ENCODE results near the gene ADAMTS13.
A peak's percentile ranks its signal among the peaks of the same experiment; 100 is the strongest.

ADAMTS13 gene

DNA sequence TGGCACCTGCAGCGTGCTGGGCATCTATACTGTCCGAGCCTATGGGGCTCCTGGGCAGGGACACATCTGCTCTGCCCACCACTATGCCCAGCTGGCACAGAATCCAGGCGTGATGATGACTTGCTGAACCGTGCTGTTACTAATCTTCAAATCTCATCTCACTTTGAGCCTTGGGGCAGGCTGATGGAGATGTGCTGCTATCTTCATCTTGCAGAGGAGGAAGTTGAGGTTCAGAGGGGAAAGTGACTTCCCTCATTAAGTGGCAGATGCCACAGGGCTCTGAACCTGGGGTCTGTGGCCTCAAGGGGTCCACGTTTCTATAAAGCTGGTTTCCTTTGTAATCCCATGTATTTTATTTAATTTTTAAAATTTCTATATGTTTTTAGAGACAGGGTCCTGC lies 52.0 kb downstream of the ADAMTS13 start:
- DNase-seq: no peak

DNA sequence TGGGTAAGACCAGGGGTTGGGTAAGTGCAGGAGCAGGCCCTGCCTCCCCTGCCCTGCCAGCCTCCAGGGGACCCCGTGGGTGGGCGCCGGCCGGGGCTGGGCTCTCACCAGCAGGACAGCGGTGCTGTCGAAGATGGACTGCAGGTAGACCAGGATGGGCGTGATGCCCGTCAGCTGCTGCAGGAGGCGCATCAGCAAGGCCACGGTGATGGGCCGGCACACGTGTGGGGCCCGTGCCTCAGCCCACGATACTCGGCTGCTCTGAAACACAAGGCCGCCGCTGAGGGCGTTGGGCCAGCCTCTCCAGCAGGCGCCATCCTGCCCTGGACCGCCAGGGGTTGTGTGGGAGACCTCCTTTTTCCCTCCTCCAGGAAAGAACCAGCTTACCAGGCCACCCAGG lies 52.7 kb downstream of the ADAMTS13 start:
- DNase-seq: no peak

DNA sequence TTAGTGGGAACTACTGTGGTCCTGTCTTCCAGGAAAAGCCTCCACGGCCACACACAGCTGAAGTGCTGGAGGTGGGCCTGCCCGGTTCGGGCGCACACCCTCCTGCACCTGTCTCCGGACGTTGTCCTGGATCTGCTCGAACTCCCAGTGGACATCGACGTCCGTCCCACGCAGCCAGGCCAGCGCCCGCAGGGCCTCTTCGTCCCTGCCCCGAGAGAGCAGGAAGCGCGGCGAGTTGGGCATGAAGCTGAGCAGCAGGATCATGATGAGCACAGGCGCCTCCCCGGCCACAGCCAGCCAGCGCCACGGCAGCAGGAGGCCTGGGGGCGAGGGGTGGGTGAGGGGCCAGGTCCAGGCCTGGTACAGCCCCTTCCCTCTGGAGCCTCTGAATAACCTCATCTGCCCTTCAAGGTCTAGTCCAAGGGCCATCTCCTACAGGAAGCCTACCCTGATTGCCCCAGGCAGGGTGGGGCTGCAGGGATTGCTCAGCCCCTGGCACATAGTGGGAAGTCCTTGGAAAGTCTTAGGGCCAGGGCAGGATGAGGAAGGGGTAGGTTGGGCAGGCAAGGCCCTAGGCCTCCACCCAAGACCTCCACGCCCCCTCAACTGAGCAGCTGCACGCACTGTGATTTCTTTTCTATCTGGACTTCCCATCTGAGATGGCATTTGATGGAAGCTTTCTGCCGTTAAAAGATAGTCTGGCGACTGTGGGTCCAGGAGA lies 53.3 kb downstream of the ADAMTS13 start:
- no peak for DNase-seq

DNA sequence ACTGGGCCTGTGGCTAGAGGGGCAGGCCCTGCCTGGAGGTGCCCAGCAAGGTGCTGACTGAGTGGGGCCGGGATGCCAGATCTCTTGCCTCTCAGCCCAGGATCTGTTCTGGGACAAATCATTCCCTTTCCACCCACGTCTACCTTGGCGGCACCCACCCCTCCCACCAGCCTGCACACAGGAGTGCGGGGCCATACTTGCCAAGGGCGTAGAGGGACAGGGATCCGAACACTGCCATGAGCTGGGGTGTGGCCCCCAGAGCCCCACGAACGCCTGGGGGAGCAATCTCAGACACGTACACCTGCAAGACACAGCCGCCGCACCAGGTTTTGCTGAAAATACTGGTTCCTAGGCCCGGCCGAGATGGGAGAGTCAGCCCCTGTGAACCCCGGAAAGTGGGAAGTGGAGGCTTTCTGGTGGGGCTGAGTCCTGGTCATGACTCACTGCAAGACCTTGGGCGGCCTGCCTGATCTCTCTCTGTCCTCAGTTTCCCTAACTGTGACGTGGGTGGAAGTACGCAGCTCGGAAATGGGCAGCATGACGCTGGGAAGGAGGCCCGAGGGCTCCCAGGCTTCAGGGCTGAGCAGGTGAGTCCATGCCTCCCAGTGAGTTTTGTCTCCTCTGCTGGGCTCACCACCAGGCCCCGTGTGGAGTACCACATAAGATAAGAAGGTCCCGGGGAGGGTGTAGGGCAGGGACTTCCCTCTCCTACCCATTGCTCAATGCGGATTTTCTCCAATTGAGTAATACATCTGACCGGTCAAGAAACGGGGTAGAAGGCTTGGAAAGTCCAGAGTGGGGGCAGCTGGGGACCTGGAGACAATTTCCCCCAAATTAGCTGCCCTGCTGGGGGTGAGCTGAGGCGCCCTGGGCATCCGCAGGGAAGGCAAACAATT lies 54.1 kb downstream of the ADAMTS13 start:
- no peak for DNase-seq

DNA sequence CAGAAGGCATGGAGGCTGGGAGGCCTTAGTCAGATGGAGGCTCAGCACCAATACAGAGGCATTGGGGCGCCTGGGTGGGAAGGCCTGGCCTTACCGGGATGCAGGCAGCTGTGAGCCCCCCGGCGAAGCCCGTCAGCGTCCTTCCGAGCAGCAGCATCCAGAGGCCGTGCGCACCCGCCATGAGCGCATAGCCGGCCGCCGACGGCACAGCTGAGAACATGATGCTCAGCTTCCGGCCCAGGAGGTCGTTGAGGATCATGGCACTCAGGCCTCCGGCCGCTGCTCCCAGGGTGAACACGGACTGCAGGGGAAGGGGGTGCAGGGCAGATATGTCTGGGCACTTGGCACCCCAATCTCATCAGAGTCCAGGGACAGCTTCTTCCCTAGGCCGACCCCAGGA lies 54.8 kb downstream of the ADAMTS13 start:
- no peak for DNase-seq

DNA sequence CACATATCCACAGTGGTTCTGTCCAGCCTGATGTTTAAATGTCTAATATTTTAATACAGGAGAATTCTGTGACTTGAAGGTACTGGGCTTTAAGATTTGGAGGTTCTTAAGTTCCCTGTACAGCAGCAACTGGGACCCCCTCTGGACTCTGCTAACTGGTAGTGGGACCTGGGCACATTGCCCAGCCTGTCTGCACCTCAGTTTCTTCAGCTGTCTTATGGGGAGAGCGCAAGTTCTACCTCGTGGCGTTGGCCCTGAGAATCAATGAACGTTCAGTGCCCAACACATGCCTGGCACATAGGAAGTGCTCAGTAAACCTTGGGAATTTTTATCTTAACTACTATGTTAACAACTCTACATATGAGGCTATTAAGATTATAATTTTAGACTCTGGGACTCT lies 55.3 kb downstream of the ADAMTS13 start:
- no peak for DNase-seq

DNA sequence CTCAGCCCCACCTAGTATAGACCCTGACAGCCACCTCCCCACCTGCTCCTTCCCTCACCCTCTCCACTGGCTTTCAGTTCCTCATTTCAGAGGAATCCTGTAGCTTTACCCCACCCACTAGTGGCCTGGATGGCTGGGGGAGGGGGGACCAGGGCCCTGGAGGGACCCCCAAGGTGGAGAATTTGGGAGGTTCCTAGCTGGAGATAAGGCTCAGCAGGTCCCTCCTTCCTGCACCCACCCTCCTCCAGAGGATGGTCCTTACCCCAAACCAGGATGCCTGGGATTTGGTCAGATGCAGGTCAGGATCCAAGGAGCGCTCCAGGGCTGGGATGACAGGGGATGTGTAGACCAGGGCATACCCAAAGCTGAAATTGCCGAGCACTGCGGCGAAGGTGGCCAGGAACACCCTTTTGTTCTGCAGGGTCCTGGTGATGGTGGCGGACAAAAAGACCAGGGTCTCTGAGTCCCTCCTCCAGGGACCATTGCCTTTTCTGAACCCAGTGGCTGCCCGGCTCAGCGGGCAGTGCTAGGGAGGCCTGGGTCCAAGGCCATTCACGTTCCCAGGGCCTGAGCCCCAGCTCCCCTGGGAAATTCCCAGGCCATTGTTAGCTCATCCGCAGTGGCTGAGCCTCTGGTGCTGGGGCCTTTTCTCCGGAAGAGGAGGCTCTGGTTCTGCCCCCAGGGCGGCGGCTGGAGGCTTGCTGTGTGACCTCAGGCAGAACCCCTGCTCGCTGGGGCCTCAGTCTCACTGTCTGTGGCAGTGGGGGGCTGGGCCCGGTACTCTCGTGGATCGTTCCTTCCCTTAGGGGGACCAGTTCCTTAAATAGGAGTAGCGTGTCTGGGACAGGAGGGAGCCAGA lies 56.1 kb downstream of the ADAMTS13 start:
- no peak for DNase-seq

DNA sequence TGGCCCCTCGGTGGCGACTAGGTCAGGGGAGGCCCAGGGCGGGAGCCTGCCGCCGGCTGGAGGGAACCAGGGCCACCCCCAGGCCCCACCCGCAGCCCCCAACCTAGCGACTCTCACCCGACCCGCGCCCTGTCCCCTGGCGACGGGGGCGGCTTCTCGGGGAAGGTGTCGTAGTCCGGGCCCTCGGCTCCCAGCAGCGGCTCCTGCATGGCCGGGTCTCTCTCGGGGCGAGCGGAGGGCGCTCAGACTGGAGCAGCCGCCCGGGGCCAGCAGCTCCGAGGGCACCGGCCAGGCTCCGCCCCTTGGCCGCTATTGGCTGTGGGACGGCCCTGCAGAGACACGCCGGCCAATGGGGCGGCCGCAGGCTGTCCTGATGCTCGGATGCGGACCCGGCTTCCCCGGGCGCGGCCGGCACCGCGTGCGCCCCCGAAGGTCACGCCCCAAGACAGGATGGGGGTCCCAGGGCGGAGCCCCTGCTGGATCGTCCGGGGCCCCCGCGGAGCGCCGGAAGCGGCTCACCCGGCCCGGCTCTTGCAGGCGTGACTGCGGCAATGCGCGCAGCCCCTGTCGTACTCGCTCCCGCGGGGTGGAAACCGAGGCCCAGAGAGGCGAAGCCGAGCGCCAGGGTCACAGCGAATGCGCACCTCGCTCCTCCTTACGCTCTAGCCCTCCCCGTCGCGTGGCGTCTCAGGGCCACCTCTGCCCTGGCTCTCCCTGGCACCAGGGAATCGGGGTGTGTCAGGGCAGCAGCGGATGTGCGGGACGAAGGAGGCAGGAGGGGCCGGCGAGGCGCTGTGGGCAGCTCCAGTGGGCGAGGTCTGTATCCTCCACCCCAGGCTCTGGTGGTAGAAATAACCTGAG lies 56.9 kb downstream of the ADAMTS13 start, which contains the start of gene SLC2A6:
Gene SLC2A6 (minus strand): TSS at position 249 of the 861 bp plus-strand sequence. CDS start 40 bp downstream, at position 209.
- peak; percentile 87 for DNase-seq

DNA sequence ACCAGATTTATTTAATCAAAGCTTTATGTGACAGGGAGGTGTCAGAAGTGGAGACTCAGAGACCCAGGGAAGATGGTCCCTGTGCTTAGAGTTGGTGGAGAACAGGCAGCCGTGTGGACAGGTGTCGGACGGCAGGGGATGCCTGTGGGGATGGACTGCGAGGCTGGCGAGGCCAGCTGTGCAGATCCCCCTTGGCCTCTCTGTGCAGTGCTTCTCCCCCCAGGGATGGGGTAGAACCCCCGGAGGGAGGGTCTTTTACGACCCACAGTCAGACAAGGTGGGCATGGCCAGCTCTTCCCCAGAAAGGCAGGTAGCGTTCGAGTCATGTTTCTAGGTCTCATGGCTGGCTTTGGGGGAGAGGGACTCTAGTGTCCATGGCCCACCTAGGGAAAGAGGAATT lies 61.4 kb downstream of the ADAMTS13 start:
- DNase-seq: no peak

DNA sequence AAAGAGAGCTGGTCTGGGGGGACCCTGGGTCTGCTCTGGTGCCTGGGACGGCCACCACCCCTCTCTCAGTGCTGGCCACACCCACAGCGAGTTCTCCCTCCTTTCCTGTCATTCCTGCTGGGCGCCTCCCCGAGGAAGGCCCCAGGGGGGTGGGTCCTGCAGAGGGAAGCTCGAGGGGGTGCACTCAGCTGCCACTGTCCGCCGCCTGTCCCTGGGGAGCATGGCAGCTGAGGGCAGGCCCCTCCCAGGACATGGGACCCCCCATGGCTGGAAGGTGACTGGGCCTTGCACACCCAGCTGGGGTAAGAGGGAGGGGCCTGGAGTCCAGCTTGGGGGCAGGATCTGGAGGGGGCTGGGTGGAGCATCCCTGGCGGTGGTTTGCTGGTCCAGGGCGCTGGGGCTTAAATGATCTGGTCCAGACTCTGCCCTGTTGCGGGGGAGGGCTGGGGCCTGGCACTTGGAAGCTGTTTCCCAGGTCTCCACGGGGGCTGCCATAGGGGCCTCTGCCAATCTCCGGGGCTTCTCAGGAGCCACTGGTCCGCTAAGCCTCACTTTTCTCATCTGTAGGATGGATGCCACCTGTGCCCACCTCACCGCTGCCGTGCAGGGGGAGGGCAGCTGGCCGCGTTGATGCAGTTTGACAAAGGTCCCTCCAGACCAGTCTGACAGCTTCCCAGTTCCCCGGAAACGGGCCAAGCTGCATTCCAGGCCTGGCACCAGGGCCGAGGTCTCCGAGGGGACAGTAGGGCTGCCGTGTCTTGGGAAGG lies 62.7 kb downstream of the ADAMTS13 start:
- DNase-seq: no peak

DNA sequence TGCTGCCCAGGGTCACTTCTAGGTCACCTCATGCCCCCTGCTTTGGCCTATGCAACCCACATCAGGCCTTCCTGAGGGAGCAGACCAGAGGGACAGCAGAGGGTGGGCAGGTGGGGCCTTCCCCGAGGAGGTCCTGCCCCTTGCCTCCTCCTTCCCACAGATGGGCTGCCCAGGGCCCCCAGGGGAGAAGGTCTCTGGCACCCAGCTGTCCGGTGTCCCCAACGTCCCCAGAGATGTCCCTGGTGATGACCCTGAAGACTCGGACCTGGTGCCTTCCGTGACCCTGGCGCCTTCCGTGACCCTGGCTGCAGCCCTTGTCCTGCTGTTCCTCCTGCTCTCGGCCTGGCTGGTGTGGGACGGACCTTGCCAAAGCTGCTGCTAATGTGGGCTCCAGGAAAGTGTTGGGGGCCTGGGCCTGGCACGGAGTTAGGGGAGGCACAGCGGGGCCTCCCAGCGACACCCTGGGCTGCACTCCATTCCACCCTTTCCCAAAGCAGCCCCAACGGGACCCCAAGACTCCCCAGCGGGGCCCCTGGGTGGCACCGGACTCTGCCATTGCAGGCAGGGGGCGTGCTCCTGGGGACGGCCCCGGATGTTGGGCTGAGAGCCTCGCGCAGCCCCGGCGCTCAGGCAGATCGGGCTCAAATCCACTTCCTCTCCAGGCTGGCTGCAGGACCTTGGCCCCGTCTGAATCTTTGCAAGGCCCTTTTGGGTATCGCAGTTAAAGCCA lies 63.5 kb downstream of the ADAMTS13 start:
- DNase-seq: no peak

DNA sequence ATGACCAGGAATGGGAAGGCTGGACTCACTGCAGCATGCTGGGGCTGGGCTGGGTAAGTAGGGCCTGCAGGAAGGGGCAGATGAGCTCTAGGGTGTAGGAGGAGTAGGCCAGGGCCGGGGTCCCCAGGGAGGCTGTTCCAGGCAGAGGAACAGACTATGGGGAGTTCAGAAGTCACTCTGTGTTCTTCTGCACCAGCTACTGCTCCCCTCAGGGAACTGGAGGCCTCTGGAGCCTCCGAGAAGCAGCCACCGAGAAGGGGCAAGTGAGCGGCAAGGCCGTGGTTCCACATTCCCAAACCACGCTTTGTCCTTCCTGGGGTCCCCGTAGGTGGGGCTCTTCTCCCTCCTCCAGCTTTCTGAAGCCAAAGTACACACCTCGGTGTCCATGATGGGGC lies 65.2 kb downstream of the ADAMTS13 start:
- DNase-seq: no peak

DNA sequence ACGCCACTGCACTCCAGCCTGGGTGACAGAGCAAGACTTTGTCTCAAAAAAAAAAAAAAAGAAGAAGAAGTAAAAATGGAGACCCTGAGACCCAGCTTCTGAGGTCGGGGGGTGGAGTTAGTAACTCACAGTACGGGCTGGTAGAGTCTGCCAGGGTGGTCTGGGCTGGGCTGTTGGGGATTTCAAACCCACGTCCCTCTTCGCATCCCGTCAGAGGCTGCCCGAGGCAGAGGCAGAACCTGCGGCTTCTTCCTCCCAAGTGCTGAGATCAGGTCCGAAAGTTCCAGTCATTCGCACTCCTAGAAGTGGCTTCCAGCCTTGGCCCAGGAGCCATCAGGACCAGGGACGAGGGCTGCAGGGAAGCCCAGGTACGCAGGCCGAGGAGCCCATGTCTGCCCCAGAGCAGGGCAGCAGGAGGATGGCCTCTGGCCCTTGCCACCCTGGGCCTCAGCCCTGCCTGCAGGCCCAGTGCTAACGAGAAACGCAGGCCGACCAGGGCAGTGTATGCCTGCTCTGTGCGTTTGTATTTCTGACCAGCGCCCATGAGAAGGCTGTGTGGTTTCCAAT lies 66.6 kb downstream of the ADAMTS13 start:
- no peak for DNase-seq

DNA sequence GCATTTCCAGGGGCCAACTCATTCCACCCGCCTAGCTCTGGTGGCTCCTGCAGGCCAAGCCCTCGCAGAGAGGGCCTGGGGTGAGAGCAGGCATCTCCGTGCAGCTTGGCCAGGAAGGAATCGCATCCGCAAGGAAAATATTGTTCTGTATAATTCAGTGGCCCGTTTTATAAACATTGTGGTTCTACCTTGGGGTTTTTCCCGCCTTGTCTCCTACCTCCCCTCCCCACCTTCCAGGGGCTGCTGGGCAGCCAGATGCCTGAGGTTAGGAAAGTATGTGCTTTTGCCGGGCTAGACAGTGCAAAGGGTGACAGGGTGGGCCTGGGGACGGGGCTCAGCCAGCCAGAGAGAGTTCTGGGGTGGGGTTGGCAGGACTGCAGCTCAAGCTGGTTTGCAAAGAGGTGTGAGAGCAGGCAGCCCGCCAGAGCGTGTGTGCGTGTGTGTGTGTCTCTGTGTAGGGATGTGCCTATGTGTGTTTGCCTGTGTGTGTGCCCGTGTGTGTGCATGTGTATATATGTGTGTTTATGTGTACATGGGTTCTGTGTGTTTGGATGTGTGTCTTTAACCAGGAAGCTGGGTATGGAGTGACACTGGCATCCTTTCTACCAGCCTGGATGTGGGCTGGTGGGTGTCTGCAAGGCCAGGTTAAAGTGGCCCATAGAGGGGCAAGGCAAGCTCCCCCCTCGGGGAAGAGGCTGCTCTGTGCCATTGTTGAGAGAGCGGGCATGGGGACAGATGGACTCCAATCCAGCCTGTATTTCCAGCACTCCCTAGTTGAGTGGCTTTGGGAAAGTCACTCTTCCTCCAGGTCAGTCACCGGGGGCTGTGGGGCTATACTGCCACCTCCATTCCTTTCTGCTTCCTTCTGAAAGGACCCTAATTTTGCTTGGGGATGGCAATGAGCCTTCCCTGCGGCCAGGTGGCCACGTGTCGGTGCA lies 67.4 kb downstream of the ADAMTS13 start:
- DNase-seq: no peak

DNA sequence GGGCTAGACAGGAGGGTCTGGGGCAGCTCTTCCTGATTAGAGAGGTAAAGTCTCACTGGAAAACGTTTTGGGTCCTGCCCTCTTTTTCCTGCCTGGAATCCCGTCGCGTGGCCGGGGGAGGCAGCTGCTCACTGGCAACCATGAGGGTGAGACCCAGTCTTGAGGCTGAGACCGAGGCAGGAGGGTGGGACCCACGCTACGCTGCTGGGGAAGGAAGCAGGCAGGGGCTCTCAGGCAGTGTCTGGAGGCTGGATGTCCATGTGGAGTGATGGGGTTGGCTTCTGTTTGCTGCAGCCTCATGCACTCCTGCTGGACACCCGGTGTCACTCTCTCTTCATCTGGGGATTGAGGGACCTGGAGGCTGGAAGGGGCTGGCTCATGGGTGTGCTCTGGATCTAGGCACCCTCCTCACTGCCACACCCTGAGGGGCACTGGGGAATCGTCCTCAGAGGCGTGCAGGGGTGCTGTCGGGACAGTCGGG lies 68.1 kb downstream of the ADAMTS13 start:
- no peak for DNase-seq

DNA sequence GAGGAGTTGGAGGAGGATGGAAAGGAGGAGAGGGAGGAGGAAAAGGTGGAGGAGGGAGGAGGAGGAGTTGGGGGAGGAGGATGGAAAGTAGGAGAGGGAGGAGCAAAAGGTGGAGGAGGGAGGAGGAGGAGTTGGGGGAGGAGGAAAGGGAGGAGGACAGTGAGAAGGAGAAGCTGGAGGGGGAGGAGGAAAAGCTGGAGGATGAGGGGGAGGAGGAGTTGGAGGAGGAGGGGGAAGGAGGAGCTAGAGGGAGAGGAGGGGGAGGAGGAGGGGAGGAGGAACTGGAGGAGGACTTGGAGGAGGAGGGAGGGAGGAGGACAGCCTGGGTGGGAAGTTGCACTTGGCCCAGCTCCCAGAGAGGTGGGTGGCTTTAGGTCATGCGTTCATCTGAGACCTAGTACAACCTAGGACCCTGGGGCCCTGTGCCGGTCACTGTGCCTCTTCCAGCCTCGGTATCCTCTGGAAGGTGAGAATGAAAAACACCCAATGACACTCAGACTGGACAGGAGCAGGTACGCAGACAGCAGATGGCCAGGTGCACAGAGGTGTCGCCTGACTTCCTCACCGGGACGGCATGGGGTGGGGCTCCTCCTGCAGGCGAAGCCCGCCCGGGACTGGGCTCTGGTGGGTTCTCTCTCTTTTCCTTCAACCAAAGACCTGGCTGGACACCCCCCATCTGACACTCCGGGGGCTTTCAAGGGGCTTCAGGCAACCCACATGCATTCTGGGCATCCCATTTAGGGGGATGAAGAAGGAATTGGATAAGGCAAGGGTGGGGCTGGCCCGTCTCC lies 68.9 kb downstream of the ADAMTS13 start:
- DNase-seq: no peak

DNA sequence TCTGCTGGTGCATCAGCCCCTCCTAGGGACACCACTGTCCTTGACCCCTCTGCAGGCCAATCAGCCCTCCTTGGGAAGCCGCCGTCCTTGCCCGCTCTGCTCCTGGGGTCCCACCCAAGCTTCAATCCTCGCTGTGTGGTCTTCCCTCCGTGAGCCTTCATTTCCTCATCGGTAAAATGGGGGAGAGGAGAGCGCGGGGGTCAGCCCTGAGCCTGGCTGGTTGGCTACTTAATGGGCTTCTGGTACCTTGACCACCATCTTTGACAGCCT lies 69.4 kb downstream of the ADAMTS13 start:
- no peak for DNase-seq

Measured in NCI-H1092 treated with DMSO at 0.1 percent for 48 hours (cell line).